ENCODE data around the gene SYT14.
"Not testable (repeated sequence)": the region's sequence is repeated elsewhere in the genome, so short reads cannot be mapped to it uniquely, and the experiment has no call there.

The SYT14 gene

DNA sequence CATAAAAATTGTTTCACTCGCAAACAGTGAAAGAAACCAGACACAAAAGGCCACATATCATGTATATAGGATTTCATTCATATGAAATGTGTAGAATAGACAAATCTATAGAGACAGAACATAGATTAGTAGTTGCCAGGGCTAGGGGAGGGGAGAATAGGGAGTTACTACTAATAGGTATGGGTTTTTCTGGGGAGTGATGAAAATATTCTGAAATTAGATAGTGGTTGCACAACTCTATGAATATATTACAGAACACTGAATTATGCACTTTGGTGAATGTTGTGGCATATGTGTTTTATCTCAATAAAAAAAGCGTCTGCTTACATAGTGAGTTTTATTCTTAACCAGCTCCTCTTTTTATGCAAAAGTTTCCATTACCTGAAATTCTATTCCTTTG lies 21.6 kb downstream of the SYT14 start:
- no peak for DNase-seq (ENCODE audit: extremely low spot score)
- no peak for TF ChIP-seq LEF1 (IDR thresholded peaks at IDR 0.05; ENCODE audit: borderline replicate concordance)
- no peak for TF ChIP-seq TARDBP (IDR thresholded peaks at IDR 0.05)
- no peak for TF ChIP-seq SUZ12 (IDR thresholded peaks at IDR 0.05)
- TF ChIP-seq BHLHE40 (IDR thresholded peaks at IDR 0.05; ENCODE audit: borderline replicate concordance), result no peak
- no peak for TF ChIP-seq SP1 (IDR thresholded peaks at IDR 0.05)
- no peak for TF ChIP-seq ARNT (IDR thresholded peaks at IDR 0.05)
- TF ChIP-seq ZNF384 (IDR thresholded peaks at IDR 0.05), result no peak
- POLR2A ChIA-PET, result no interaction called here
- CTCF ChIA-PET, result no interaction called here

DNA sequence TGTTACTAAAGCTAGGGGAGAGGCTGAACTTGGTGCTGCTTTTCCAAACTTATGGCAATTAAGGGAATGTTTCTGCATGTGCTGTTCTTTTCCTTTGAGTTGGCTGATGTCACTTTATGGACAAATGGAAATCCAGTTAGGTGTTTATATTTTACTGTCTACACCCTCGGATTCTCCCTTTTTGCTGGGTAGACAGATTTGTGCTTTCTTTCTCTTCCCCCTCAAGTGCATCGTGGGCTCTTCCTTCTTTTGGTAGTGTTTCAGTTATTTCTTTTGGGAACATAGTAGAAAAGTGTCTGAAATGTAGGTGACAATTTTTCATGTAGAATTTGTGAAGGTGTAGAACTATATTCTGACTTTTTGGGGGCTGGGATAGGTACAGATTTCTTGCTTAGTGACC lies 22.9 kb downstream of the SYT14 start:
- POLR2A ChIA-PET, result no interaction called here

DNA sequence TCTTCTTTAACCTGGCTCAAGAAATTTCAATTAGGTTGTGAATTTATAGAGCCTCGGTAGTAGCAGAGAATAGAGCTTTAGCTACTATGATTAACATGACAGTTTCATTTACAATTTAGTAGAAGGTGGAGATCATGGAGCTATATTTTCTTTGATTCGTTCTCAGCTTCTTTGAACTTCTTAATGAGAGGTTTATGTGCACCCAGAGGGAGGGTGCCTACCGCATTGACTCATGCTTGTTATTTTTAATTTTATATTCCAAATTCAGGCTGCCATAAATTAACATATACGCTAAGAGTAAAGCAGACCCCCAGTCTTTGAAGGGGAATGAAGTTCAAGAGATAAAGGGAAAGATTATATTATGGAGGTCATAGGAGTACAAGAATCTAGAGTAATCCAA lies 24.4 kb downstream of the SYT14 start:
- ChIA-PET POLR2A (interaction anchor here (0.6 kb wide), 1 partner anchor 1735 kb away, joined by 3 read pairs; no protein-coding TSS in a partner anchor), CTCF (interaction anchor here (0.7 kb wide), 1 partner anchor 77 kb away, joined by 4 read pairs; no protein-coding TSS in a partner anchor)
- no peak for TF ChIP-seq LEF1 (IDR thresholded peaks at IDR 0.05; ENCODE audit: borderline replicate concordance)
- TF ChIP-seq, protein P1, sequence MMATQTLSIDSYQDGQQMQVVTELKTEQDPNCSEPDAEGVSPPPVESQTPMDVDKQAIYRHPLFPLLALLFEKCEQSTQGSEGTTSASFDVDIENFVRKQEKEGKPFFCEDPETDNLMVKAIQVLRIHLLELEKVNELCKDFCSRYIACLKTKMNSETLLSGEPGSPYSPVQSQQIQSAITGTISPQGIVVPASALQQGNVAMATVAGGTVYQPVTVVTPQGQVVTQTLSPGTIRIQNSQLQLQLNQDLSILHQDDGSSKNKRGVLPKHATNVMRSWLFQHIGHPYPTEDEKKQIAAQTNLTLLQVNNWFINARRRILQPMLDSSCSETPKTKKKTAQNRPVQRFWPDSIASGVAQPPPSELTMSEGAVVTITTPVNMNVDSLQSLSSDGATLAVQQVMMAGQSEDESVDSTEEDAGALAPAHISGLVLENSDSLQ (IDR thresholded peaks at IDR 0.05), result no peak
- TF ChIP-seq ZNF384 (IDR thresholded peaks at IDR 0.05), result no peak
- no peak for TF ChIP-seq NFRKB (IDR thresholded peaks at IDR 0.05)
- no peak for TF ChIP-seq CTBP1 (IDR thresholded peaks at IDR 0.05; ENCODE audit: borderline replicate concordance)
- no peak for TF ChIP-seq FOXA1 (IDR thresholded peaks at IDR 0.05)
- TF ChIP-seq SUZ12 (IDR thresholded peaks at IDR 0.05), result no peak
- TF ChIP-seq SP1 (IDR thresholded peaks at IDR 0.05), result no peak
- no peak for TF ChIP-seq TARDBP (IDR thresholded peaks at IDR 0.05)
- TF ChIP-seq ELF4 (IDR thresholded peaks at IDR 0.05), result no peak

More for the DNA sequence above, 22.9 kb downstream of the SYT14 start:
- CTCF ChIA-PET, result no interaction called here
- TF ChIP-seq FOXA1 (IDR thresholded peaks at IDR 0.05), result no peak
- TF ChIP-seq FOXM1 (IDR thresholded peaks at IDR 0.05; ENCODE audit: borderline replicate concordance), result no peak
- no peak for TF ChIP-seq ELF4 (IDR thresholded peaks at IDR 0.05)
- TF ChIP-seq, protein P1 (IDR thresholded peaks at IDR 0.05), result no peak
- TF ChIP-seq CTBP1 (IDR thresholded peaks at IDR 0.05; ENCODE audit: borderline replicate concordance), result no peak
- TF ChIP-seq HDGF (IDR thresholded peaks at IDR 0.05; ENCODE audit: borderline replicate concordance), result no peak
- no peak for TF ChIP-seq ARNT (IDR thresholded peaks at IDR 0.05)
- no peak for TF ChIP-seq SP1 (IDR thresholded peaks at IDR 0.05)
- no peak for TF ChIP-seq L3MBTL2 (conservative IDR thresholded peaks at IDR 0.05)
- no peak for TF ChIP-seq TARDBP (IDR thresholded peaks at IDR 0.05)
- no peak for TF ChIP-seq LEF1 (IDR thresholded peaks at IDR 0.05; ENCODE audit: borderline replicate concordance)
- TF ChIP-seq FOXK2 (IDR thresholded peaks at IDR 0.05), result no peak
- TF ChIP-seq SUZ12 (IDR thresholded peaks at IDR 0.05), result no peak
- no peak for DNase-seq (ENCODE audit: extremely low spot score)

DNA sequence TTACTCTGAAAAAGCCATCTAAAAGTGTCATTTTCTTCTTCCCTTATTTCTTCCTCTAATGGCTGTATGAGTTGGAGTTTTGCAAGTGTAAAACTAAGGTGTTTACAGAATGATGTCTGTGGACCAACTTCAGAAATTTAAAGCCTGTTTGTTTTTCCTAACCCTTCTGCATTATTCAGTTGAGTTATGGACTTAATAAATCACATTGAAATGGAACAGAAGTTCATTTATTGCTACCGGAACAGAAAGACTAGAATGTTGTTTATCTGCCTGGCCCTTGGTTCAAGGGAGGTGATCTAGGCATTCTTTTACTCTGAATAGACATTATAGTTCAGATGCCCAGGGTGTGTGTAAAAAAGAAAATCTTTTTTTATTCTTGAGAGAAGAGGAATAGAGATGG lies 24.8 kb downstream of the SYT14 start:
- CTCF ChIA-PET, result interaction anchor here (0.7 kb wide), 1 partner anchor 78 kb away, joined by 4 read pairs; no protein-coding TSS in a partner anchor
- no peak for TF ChIP-seq BHLHE40 (IDR thresholded peaks at IDR 0.05; ENCODE audit: borderline replicate concordance)
- TF ChIP-seq, protein P1 (IDR thresholded peaks at IDR 0.05), result peak; percentile 51
- TF ChIP-seq SUZ12 (IDR thresholded peaks at IDR 0.05), result no peak
- no peak for TF ChIP-seq TARDBP (IDR thresholded peaks at IDR 0.05)
- DNase-seq (ENCODE audit: extremely low spot score), result no peak
- POLR2A ChIA-PET, result no interaction called here

More for the DNA sequence above, 24.4 kb downstream of the SYT14 start:
- no peak for DNase-seq (ENCODE audit: extremely low spot score)

DNA sequence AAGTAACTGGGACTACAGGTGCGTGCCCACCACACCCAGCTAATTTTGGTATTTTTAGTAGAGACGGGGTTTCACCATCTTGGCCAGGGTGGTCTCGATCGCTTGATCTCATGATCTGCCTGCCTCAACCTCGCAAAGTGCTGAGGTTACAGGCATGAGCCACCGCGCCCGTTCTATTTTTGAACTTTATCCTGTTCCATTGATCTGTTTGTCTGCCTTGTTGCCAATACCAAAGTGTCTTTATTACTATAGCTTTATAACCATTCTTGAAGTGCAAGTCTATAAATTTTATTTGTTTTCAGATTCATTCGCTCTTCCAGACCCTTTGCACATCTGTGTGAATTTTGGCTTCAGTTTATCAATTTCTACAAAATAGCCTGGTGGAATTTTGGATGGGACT lies 28.0 kb downstream of the SYT14 start:
- TF ChIP-seq FOXA1 (IDR thresholded peaks at IDR 0.05) (no peak), SP1 (IDR thresholded peaks at IDR 0.05) (no peak), HDGF (IDR thresholded peaks at IDR 0.05; ENCODE audit: borderline replicate concordance) (no peak), FOXK2 (IDR thresholded peaks at IDR 0.05) (no peak), L3MBTL2 (conservative IDR thresholded peaks at IDR 0.05) (no peak), ARNT (IDR thresholded peaks at IDR 0.05) (no peak), TARDBP (IDR thresholded peaks at IDR 0.05) (no peak), SUZ12 (IDR thresholded peaks at IDR 0.05) (no peak), CTBP1 (IDR thresholded peaks at IDR 0.05; ENCODE audit: borderline replicate concordance) (no peak), ELF4 (IDR thresholded peaks at IDR 0.05) (no peak), BHLHE40 (IDR thresholded peaks at IDR 0.05; ENCODE audit: borderline replicate concordance) (no peak), FOXM1 (IDR thresholded peaks at IDR 0.05; ENCODE audit: borderline replicate concordance) (no peak)
- CTCF ChIA-PET, result no interaction called here
- no peak for DNase-seq (ENCODE audit: extremely low spot score)
- POLR2A ChIA-PET, result no interaction called here

DNA sequence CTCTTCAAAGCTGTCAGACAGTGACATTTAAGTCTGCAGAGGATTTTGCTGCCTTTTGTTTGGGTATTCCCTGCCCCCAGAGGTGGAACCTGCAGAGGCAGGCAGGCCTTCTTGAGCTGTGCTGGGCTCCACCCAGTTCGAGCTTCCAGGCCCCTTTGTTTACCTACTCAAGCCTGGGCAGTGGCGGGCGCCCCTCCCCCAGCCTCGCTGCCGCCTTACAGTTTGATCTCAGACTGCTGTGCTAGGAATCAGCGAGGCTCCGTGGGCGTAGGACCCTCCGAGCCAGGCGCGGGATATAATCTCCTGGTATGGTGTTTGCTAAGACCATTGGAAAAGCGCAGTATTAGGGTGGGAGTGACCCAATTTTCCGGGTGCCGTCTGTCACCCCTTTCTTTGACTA lies 40.7 kb downstream of the SYT14 start:
- CTCF ChIA-PET, result interaction anchor here (0.6 kb wide), 1 partner anchor 151 kb away, joined by 3 read pairs; the partner anchor contains the start of gene UTP25
- POLR2A ChIA-PET, result not testable (repeated sequence)

DNA sequence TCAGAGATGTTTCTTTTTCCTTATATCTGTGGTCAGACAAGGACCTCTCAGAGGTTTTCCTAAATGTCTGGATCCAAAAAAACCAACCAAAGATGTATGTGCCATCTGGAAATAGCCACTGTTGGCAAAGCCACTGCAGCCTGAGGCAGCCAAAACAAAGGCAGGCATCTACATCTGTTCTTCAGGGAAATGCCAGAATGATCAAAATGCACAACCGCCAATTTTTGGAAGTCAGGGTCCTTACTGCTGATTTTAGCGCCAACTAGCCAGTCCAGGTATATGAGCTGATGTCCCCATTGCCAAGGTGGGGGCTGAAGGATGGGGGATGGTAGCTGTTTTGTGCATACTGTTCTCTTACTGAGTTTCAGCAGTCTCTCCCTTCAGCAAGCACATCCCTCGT lies 45.9 kb downstream of the SYT14 start:
- ChIA-PET POLR2A (no interaction called here), CTCF (no interaction called here)
- DNase-seq (ENCODE audit: extremely low spot score), result no peak
- TF ChIP-seq L3MBTL2 (conservative IDR thresholded peaks at IDR 0.05) (no peak), ARNT (IDR thresholded peaks at IDR 0.05) (no peak), LEF1 (IDR thresholded peaks at IDR 0.05; ENCODE audit: borderline replicate concordance) (no peak), CTBP1 (IDR thresholded peaks at IDR 0.05; ENCODE audit: borderline replicate concordance) (no peak), TARDBP (IDR thresholded peaks at IDR 0.05) (no peak), HDGF (IDR thresholded peaks at IDR 0.05; ENCODE audit: borderline replicate concordance) (no peak)

More for the DNA sequence above, 40.7 kb downstream of the SYT14 start:
- not testable (repeated sequence) for DNase-seq (ENCODE audit: extremely low spot score)

Measured in HEK293T (cell line).